Ovary (tissue), 3 donors: ENCODE data around the gene CLEC18A.
"Not testable (repeated sequence)": the region's sequence is repeated elsewhere in the genome, so short reads cannot be mapped to it uniquely, and the experiment has no call there.

ENCODE experiments used
- POLR2A ChIP-seq: fragments of 450-650 bp; IDR thresholded peaks from one replicate; pipeline ENCODE4 v1.6.1; 2017; ENCODE audit warnings: antibody characterized with exemption, mild to moderate bottlenecking, moderate library complexity
- TF ChIP-seq, protein P1 (sequence below), 3 donors: fragments of 450-650 bp in 2 of 3; fragments of 200-600 bp in 1 of 3; IDR thresholded peaks; one replicate each; pipeline versions ENCODE4 v1.5.1 to v1.8.0; 2016 to 2022; ENCODE audit warnings: antibody characterized with exemption in 3 of 3, mild to moderate bottlenecking in 1 of 3
- donor health status: DM: no; HTN: no; CAD: no.

- not testable (repeated sequence) for TF ChIP-seq POLR2A
- TF ChIP-seq, protein P1, sequence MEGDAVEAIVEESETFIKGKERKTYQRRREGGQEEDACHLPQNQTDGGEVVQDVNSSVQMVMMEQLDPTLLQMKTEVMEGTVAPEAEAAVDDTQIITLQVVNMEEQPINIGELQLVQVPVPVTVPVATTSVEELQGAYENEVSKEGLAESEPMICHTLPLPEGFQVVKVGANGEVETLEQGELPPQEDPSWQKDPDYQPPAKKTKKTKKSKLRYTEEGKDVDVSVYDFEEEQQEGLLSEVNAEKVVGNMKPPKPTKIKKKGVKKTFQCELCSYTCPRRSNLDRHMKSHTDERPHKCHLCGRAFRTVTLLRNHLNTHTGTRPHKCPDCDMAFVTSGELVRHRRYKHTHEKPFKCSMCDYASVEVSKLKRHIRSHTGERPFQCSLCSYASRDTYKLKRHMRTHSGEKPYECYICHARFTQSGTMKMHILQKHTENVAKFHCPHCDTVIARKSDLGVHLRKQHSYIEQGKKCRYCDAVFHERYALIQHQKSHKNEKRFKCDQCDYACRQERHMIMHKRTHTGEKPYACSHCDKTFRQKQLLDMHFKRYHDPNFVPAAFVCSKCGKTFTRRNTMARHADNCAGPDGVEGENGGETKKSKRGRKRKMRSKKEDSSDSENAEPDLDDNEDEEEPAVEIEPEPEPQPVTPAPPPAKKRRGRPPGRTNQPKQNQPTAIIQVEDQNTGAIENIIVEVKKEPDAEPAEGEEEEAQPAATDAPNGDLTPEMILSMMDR (IDR thresholded peaks at IDR 0.05): not testable (repeated sequence)
Measured at GRCh38 chr16:69965661-69966054, 14.5 kb downstream of the CLEC18A start.
